Liver (tissue), 9 donors: Measurements from ENCODE around the gene PPP2R3B. TPM values are rescaled to one million over a fixed set of nuclear protein-coding genes. Genes with fewer than 3 reads are reported as not detected.

Experiments used
- DNase-seq: peaks from one replicate; pipeline ENCODE4 v3.0.0-alpha.2; 2017; ENCODE audit warnings: low spot score
- H3K27ac ChIP-seq, 2 donors: one replicate each; pipeline ENCODE4 v1.7.0; 2013; ENCODE audit warnings: inconsistent platforms in 2 of 2, low read length in 2 of 2, control low read depth in 1 of 2, low read depth in 1 of 2, mild to moderate bottlenecking in 1 of 2
- H3K27me3 ChIP-seq, 4 donors: one replicate each; pipeline versions ENCODE4 v1.6.1 to v1.7.0; 2013; ENCODE audit warnings: low read length in 3 of 4, inconsistent platforms in 1 of 4, mild to moderate bottlenecking in 1 of 4, moderate library complexity in 1 of 4; ENCODE audit not compliant: control insufficient read depth in 4 of 4, insufficient read depth in 4 of 4
- H3K36me3 ChIP-seq, 4 donors: one replicate each; pipeline versions ENCODE4 v1.6.1 to v1.7.0; 2013; ENCODE audit warnings: low read length in 3 of 4, mild to moderate bottlenecking in 3 of 4, low read depth in 1 of 4, moderate library complexity in 1 of 4; ENCODE audit not compliant: control insufficient read depth in 4 of 4, insufficient read depth in 3 of 4
- H3K4me1 ChIP-seq, 4 donors: one replicate each; pipeline versions ENCODE4 v1.6.1 to v1.7.0; 2013; ENCODE audit warnings: low read length in 3 of 4, mild to moderate bottlenecking in 3 of 4, moderate library complexity in 1 of 4; ENCODE audit not compliant: control insufficient read depth in 4 of 4, insufficient read depth in 4 of 4
- H3K4me3 ChIP-seq, 3 donors: one replicate each; pipeline versions ENCODE4 v1.6.1 to v1.7.0; 2013; ENCODE audit warnings: low read length in 3 of 3, control low read depth in 1 of 3, low read depth in 1 of 3, mild to moderate bottlenecking in 1 of 3
- H3K9ac ChIP-seq, 2 donors: one replicate each; pipeline ENCODE4 v1.7.0; 2013; ENCODE audit warnings: low read length in 2 of 2, mild to moderate bottlenecking in 2 of 2, moderate library complexity in 2 of 2, control low read depth in 1 of 2, low read depth in 1 of 2
- H3K9me3 ChIP-seq, 4 donors: one replicate each; pipeline versions ENCODE4 v1.6.1 to v1.7.0; 2013; ENCODE audit warnings: low read length in 3 of 4; ENCODE audit not compliant: control insufficient read depth in 4 of 4
- EGR1 ChIP-seq, 2 donors: IDR thresholded peaks; 2 replicates each; pipeline ENCODE4 v1.6.1; 2016 to 2018; ENCODE audit warnings: antibody characterized with exemption in 2 of 2, low read depth in 2 of 2
- FOXA1 ChIP-seq: IDR thresholded peaks from 2 replicates; pipeline ENCODE4 v1.6.1; 2016; ENCODE audit warnings: antibody characterized with exemption
- FOXA2 ChIP-seq: IDR thresholded peaks from 2 replicates; pipeline ENCODE4 v1.6.1; 2016; ENCODE audit warnings: antibody characterized with exemption
- GABPA ChIP-seq, 2 donors: IDR thresholded peaks in 1 of 2; conservative IDR thresholded peaks in 1 of 2; 2 replicates each; pipeline ENCODE4 v1.6.1; 2016; ENCODE audit warnings: antibody characterized with exemption in 2 of 2, mild to moderate bottlenecking in 1 of 2, moderate library complexity in 1 of 2
- HNF4G ChIP-seq: IDR thresholded peaks from 2 replicates; pipeline ENCODE4 v1.6.1; 2016; ENCODE audit warnings: antibody characterized with exemption
- JUND ChIP-seq, 2 donors: IDR thresholded peaks; 2 replicates each; pipeline ENCODE4 v1.6.1; 2016; ENCODE audit warnings: antibody characterized with exemption in 2 of 2
- NR2F2 ChIP-seq: IDR thresholded peaks from 2 replicates; pipeline ENCODE4 v1.6.1; 2016; ENCODE audit warnings: antibody characterized with exemption
- RAD21 ChIP-seq, 2 donors: IDR thresholded peaks; 2 replicates each; pipeline ENCODE4 v1.6.1; 2016; ENCODE audit warnings: antibody characterized with exemption in 2 of 2, mild to moderate bottlenecking in 2 of 2
- RXRA ChIP-seq, 2 donors: IDR thresholded peaks; 2 replicates each; pipeline ENCODE4 v1.6.1; 2017 to 2018; ENCODE audit warnings: antibody characterized with exemption in 2 of 2, mild to moderate bottlenecking in 1 of 2
- SP1 ChIP-seq: IDR thresholded peaks from 2 replicates; pipeline ENCODE4 v1.6.1; 2018; ENCODE audit warnings: antibody characterized with exemption, mild to moderate bottlenecking
- WGBS: extraction: QIAGEN DNeasy Blood & Tissue Kit; methylation state at CpG from one replicate; pipeline ENCODE4 v1.1.7; 2013; 5-methylcytosine and 5-hydroxymethylcytosine counted together
- polyA plus RNA-seq, 2 donors: library from polyadenylated mRNA; stranded (reverse) in 1 of 2; unstranded in 1 of 2; fragments of 200-250 nt in 1 of 2; fragments of >200 nt in 1 of 2; fragmentation: Nextera tagmentation in 1 of 2; extraction: Ambion mirVana in 1 of 2; gene quantifications; one replicate each; pipeline versions ENCODE4 v1.2.1 to v1.2.3, GENCODE V29; 2013 to 2015
- total RNA-seq, 2 donors: library from RNA; depleted of rRNA; stranded (reverse); fragments of >200 nt; gene quantifications; one replicate each; pipeline ENCODE4 v1.2.3, GENCODE V29; 2014
- TF ChIP-seq, protein P1 (sequence below): IDR thresholded peaks from 2 replicates; pipeline ENCODE4 v1.6.1; 2016; ENCODE audit warnings: antibody characterized with exemption
- TF ChIP-seq, protein P2 (sequence below): IDR thresholded peaks from 2 replicates; pipeline ENCODE4 v1.6.1; 2016; ENCODE audit warnings: antibody characterized with exemption
- TF ChIP-seq, protein P3 (sequence below): IDR thresholded peaks from 2 replicates; pipeline ENCODE4 v1.6.1; 2016; ENCODE audit warnings: antibody characterized with exemption, mild to moderate bottlenecking
- TF ChIP-seq, protein P4 (sequence below): fragments of 150-350 bp; IDR thresholded peaks from 2 replicates; pipeline ENCODE4 v1.5.1; 2017; ENCODE audit warnings: improper control_type of control experiment, low read depth, low read length; ENCODE audit not compliant: missing input control
- donor health status: healthy.
- donor health status: healthy.
- donor health status: healthy.
- donor health status: healthy.
- donor health status: healthy.

Gene PPP2R3B
- total and polyA plus RNA-seq, 4 donors, result 1.2 to 8.2 (median 4.3) TPM

DNA sequence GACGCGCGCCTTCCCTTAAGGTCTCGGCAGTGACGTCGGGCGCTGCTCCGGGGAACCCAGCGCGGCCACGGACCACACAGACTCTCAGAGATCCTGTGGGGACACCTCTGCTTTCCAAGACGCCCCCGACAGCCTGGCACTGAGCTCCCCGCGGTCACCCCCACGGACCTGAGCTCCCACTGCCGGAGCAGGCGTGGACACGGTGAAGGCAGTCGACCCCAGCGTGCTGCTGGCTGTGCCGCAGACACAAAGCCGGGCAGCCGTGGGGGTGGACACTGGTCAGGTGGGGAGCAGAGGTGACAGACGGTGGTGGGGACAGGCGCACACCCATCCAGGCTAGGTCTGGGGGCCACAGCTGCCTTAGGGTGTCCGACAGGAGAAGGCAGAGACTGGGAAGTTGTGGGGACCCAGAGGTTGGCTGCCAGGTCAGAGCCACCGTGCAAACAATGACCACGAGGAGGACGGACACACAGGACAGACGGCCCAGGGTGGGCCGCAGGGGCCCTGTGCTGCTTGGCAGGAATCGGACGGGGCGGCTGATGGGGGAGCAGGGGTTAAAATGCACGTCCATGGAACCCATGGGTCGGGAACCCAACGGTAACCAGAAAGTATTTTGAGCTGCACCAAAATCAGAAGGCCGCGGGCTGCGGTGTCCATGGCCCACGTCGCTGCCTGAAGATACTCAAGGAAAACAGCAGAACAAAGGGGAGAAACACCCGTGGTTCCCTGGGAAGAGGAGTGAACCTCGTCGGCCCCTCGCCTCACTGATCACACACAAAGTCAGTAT is 51.5 kb downstream of the PPP2R3B start:
- TF ChIP-seq FOXA2 (no peak), FOXA1 (no peak), GABPA (IDR thresholded peaks at IDR 0.05 in 1 of 2, conservative IDR thresholded peaks at IDR 0.05 in 1 of 2) (no peak), HNF4G (no peak), NR2F2 (no peak), RXRA (IDR thresholded peaks at IDR 0.05) (no peak), RAD21 (IDR thresholded peaks at IDR 0.05) (no peak), EGR1 (IDR thresholded peaks at IDR 0.05; ENCODE audit: low read depth in 2 of 2) (no peak), JUND (IDR thresholded peaks at IDR 0.05) (no peak)
- TF ChIP-seq, protein P1, sequence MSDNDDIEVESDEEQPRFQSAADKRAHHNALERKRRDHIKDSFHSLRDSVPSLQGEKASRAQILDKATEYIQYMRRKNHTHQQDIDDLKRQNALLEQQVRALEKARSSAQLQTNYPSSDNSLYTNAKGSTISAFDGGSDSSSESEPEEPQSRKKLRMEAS, result no peak
- TF ChIP-seq, protein P2, sequence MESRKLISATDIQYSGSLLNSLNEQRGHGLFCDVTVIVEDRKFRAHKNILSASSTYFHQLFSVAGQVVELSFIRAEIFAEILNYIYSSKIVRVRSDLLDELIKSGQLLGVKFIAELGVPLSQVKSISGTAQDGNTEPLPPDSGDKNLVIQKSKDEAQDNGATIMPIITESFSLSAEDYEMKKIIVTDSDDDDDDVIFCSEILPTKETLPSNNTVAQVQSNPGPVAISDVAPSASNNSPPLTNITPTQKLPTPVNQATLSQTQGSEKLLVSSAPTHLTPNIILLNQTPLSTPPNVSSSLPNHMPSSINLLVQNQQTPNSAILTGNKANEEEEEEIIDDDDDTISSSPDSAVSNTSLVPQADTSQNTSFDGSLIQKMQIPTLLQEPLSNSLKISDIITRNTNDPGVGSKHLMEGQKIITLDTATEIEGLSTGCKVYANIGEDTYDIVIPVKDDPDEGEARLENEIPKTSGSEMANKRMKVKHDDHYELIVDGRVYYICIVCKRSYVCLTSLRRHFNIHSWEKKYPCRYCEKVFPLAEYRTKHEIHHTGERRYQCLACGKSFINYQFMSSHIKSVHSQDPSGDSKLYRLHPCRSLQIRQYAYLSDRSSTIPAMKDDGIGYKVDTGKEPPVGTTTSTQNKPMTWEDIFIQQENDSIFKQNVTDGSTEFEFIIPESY, result no peak
- TF ChIP-seq, protein P3, sequence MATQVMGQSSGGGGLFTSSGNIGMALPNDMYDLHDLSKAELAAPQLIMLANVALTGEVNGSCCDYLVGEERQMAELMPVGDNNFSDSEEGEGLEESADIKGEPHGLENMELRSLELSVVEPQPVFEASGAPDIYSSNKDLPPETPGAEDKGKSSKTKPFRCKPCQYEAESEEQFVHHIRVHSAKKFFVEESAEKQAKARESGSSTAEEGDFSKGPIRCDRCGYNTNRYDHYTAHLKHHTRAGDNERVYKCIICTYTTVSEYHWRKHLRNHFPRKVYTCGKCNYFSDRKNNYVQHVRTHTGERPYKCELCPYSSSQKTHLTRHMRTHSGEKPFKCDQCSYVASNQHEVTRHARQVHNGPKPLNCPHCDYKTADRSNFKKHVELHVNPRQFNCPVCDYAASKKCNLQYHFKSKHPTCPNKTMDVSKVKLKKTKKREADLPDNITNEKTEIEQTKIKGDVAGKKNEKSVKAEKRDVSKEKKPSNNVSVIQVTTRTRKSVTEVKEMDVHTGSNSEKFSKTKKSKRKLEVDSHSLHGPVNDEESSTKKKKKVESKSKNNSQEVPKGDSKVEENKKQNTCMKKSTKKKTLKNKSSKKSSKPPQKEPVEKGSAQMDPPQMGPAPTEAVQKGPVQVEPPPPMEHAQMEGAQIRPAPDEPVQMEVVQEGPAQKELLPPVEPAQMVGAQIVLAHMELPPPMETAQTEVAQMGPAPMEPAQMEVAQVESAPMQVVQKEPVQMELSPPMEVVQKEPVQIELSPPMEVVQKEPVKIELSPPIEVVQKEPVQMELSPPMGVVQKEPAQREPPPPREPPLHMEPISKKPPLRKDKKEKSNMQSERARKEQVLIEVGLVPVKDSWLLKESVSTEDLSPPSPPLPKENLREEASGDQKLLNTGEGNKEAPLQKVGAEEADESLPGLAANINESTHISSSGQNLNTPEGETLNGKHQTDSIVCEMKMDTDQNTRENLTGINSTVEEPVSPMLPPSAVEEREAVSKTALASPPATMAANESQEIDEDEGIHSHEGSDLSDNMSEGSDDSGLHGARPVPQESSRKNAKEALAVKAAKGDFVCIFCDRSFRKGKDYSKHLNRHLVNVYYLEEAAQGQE, result no peak
- TF ChIP-seq, protein P4, sequence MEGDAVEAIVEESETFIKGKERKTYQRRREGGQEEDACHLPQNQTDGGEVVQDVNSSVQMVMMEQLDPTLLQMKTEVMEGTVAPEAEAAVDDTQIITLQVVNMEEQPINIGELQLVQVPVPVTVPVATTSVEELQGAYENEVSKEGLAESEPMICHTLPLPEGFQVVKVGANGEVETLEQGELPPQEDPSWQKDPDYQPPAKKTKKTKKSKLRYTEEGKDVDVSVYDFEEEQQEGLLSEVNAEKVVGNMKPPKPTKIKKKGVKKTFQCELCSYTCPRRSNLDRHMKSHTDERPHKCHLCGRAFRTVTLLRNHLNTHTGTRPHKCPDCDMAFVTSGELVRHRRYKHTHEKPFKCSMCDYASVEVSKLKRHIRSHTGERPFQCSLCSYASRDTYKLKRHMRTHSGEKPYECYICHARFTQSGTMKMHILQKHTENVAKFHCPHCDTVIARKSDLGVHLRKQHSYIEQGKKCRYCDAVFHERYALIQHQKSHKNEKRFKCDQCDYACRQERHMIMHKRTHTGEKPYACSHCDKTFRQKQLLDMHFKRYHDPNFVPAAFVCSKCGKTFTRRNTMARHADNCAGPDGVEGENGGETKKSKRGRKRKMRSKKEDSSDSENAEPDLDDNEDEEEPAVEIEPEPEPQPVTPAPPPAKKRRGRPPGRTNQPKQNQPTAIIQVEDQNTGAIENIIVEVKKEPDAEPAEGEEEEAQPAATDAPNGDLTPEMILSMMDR, result no peak
- H3K36me3 ChIP-seq, result peaks cover 0 to 7% (median 2%) of the 10 kb centered on the region in 4 donors
- DNase-seq, result no peak
- H3K27ac ChIP-seq, result no peak overlapping the region
- H3K27me3 ChIP-seq, result peaks cover 0 to 2% (median 0%) of the 10 kb centered on the region in 4 donors
- peaks cover 0 to 7% (median 2%) of the 10 kb centered on the region in 4 donors for H3K4me1 ChIP-seq
- H3K9me3 ChIP-seq, result no peaks in the 10 kb centered on the region
- WGBS, result 97% methylated on average over 47 of the region's 47 CpGs
- H3K9ac ChIP-seq, result no peak overlapping the region
- H3K4me3 ChIP-seq, result no peak overlapping the region

DNA sequence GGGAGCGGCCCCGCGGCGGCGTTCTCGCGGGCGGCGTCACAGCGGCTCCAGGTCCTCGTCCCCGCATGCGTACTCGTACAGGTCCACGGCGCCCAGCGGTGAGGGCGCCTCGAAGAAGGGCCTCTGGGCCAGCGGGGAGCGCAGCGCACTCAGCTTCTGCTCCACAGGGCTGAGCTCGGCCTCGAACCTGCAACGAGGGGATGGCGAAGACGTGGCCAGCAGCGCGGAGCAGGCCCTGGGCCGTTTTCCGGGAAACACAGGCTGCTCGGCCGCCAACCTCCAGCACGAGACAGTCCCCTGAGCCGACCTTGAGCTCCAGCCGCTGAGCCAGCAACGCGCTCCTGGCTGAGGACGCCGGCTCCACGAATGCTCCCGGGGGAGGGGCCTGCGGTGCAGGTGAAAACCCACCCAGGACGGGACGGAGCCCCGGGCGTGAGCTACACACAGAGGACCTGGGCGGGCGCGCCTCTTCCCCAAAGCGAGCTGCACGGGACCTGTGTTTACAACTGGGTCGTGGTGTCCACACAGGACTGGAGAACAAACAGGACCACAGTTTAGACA is 52.3 kb downstream of the PPP2R3B start:
- H3K27ac ChIP-seq, result no peak overlapping the region
- H3K9ac ChIP-seq, result no peak overlapping the region
- peaks cover 0 to 2% (median 0%) of the 10 kb centered on the region in 4 donors for H3K27me3 ChIP-seq
- no peak for DNase-seq
- WGBS, result 97% methylated on average over 53 of the region's 53 CpGs
- peaks cover 0 to 7% (median 2%) of the 10 kb centered on the region in 4 donors for H3K36me3 ChIP-seq
- H3K9me3 ChIP-seq, result no peaks in the 10 kb centered on the region
- peaks cover 0 to 7% (median 2%) of the 10 kb centered on the region in 4 donors for H3K4me1 ChIP-seq
- H3K4me3 ChIP-seq, result no peak overlapping the region
- TF ChIP-seq GABPA (IDR thresholded peaks at IDR 0.05 in 1 of 2, conservative IDR thresholded peaks at IDR 0.05 in 1 of 2) (no peak), SP1 (no peak), RXRA (IDR thresholded peaks at IDR 0.05) (no peak), NR2F2 (no peak)
- TF ChIP-seq, protein P3, result no peak
- TF ChIP-seq, protein P1, result no peak
